ENCODE results near the gene RASA2.

GRCh38 chr3:141459008-141459407, 27.8 kb upstream of the RASA2 start:
- TF ChIP-seq, protein P1, sequence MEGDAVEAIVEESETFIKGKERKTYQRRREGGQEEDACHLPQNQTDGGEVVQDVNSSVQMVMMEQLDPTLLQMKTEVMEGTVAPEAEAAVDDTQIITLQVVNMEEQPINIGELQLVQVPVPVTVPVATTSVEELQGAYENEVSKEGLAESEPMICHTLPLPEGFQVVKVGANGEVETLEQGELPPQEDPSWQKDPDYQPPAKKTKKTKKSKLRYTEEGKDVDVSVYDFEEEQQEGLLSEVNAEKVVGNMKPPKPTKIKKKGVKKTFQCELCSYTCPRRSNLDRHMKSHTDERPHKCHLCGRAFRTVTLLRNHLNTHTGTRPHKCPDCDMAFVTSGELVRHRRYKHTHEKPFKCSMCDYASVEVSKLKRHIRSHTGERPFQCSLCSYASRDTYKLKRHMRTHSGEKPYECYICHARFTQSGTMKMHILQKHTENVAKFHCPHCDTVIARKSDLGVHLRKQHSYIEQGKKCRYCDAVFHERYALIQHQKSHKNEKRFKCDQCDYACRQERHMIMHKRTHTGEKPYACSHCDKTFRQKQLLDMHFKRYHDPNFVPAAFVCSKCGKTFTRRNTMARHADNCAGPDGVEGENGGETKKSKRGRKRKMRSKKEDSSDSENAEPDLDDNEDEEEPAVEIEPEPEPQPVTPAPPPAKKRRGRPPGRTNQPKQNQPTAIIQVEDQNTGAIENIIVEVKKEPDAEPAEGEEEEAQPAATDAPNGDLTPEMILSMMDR (IDR thresholded peaks at IDR 0.05), result no peak
- TF ChIP-seq REST (IDR thresholded peaks at IDR 0.05; ENCODE audit: insufficient read depth in 1 of 2, low read depth in 2 of 2, low read length in 1 of 2) (no peak), POLR2AphosphoS5 (IDR thresholded peaks at IDR 0.05; ENCODE audit: low read depth, low read length) (no peak)
